ENCODE measurements around the gene ECSCR. TPM values are rescaled to one million over a fixed set of nuclear protein-coding genes. Genes with fewer than 3 reads are reported as not detected.
A peak's percentile ranks its signal among the peaks of the same experiment; 100 is the strongest.

The ECSCR gene
- total and polyA plus RNA-seq, 10 of the 15 experiments (the other 5 are each of a cell fraction or from before 2014, with no cell fraction given), result 0.15 to 0.83 (median 0.23) TPM; not detected in 3

- ChIA-PET CTCF (interaction anchor here (1.5 kb wide), 1 partner anchor 63 kb away, joined by 4 read pairs; no protein-coding TSS in a partner anchor), SMC1A (ENCODE audit: uncharacterized antibody, unreplicated experiment) (interaction anchor here (0.7 to 7.7 kb wide), 2 partner anchors 15 to 21 kb away, joined by 3 to 86 read pairs; partner anchors contain the start of gene DNAJC18), POLR2A (interaction anchor here (4.5 kb wide), 1 partner anchor 13 kb away, joined by 32 read pairs; the partner anchor contains the start of gene DNAJC18), RAD21 (ENCODE audit: unreplicated experiment) (no interaction called here)
- Histone ChIP-seq H3K4me2 (ENCODE audit: control insufficient read depth, insufficient read depth) (no peak overlapping the region), H3K27me3 (replicated peaks in 1 of 2; ENCODE audit: control insufficient read depth in 2 of 2, insufficient read depth in 2 of 2, low read length in 1 of 2) (no peaks in the 10 kb centered on the region), H3K4me1 (ENCODE audit: control insufficient read depth, insufficient read depth, low read length) (peaks cover 43% of the 10 kb centered on the region), H3K4me3 (no peak overlapping the region), H2AFZ (ENCODE audit: control insufficient read depth, low read depth, low read length) (no peak overlapping the region), H3K36me3 (ENCODE audit: control insufficient read depth in 2 of 2, insufficient read depth in 2 of 2, low read length in 1 of 2) (no peaks in the 10 kb centered on the region), H3K79me2 (ENCODE audit: control insufficient read depth, insufficient read depth, low read length) (no peaks in the 10 kb centered on the region), H3K9me3 (replicated peaks; ENCODE audit: control insufficient read depth, insufficient read depth, low read length) (no peaks in the 10 kb centered on the region; the same call in 1 of the 3 replicates), H3K9ac (ENCODE audit: control insufficient read depth, insufficient read depth, low read length) (no peak overlapping the region), H3K27ac (ENCODE audit: control insufficient read depth, insufficient read depth) (no peak overlapping the region), H4K20me1 (ENCODE audit: control insufficient read depth, insufficient read depth) (no peaks in the 10 kb centered on the region)
- 29% methylated on average over 2 of the region's 2 CpGs for WGBS (ENCODE audit: insufficient coverage, insufficient replicate concordance, low lambda C conversion rate, missing lambda C conversion rate)
- in situ Hi-C loops (cut with MboI), result no loop called here
- FAIRE-seq, result peak; percentile 54
- ATAC-seq, result no peak
- DNase-seq (ENCODE audit: low read depth, low spot score), result no peak
- no TSS peak for BruUV-seq (replicated peaks)
- TF ChIP-seq HDGF (IDR thresholded peaks at IDR 0.05), result peak; percentile 83; the same call in 1 of the 2 replicates
- TF ChIP-seq STAT3 (IDR thresholded peaks at IDR 0.05; ENCODE audit: low read depth, low read length), result no peak
- no peak for TF ChIP-seq KAT2A (conservative IDR thresholded peaks at IDR 0.05; ENCODE audit: control insufficient read depth, low read depth, low read length)
- TF ChIP-seq NBN (IDR thresholded peaks at IDR 0.05), result peak; percentile 28; the same call in 1 of the 2 replicates
- peak; percentile 19; the same call in 1 of the 2 replicates for TF ChIP-seq RUNX3 (IDR thresholded peaks at IDR 0.05; ENCODE audit: low read length)
- intact Hi-C loops (cut with micrococcal nuclease; ENCODE audit: unreplicated experiment), result no loop called here
These were observed 11.4 kb downstream of the ECSCR start for GRCh38 chr5:139451176-139451575.

Measured in GM12878 (cell line).